ENCODE data around the gene HADHA. TPM values are rescaled to one million over a fixed set of nuclear protein-coding genes. Genes with fewer than 3 reads are reported as not detected.

The HADHA gene
- total RNA-seq (2022; extraction: Qiagen RNA extraction; ENCODE audit: low read depth), result 117 to 133 TPM (median 121 TPM) in 5 replicates

DNA sequence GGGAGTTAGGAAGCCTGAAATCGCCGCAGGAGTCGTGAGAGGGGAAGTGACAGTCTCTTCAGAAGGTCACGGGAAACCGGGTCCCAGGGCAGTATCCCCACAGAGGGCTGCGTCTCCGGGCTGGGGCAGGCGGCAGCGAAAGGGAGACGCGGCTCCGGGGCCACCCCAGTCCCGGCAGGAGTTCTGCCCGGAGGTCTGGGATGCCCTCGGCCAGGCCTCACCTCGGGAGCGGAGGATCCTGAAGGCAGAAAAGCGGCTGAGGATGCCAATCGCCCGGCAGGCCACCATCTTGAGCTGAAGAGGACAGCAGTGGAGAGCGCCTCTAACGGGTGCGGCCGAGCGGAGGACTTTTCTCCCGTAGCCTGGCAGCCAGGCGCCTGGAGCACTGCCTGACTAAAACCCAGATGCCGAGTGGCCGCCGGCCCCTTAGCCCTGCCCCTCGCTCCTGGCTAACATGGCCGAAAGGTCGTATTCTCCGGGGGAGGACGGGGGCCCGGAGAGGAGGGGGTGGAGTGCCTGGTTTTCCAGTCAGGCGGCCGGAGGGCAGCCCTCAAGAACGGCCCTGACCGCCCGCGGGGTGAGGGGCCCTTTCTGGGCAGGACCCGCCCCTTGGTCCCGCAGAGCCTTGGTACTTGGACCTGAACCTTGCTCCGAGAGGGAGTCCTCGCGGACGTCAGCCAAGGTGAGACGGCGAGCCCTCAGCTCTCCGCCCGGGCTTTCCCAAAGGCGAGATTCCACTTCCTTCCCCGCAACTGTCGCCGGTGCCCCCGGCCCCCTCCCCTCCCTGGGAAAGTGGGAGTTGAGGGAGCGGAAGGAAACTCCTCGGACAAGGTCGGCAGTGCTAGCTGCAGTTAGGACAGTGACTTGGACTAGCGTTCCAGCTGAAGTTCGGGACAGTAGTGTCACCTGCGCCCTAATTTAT is at the start of gene HADHA, which contains the start of gene HADHB:
Gene HADHA (minus strand): TSS at position 324 of the 922 bp plus-strand sequence. CDS start 36 bp downstream, at position 288.
Gene HADHB (plus strand): TSS at position 631 of the 922 bp plus-strand sequence. CDS start 9,316 bp downstream, outside the sequence.

GRCh38 chr2:26172871-26173775 is 71.3 kb downstream of the HADHA start, which contains the start of gene GAREM2:
TSS of gene GAREM2 (plus strand) at chr2:26173088. CDS start at chr2:26173221, 133 bp downstream.

Other genes starting within 250 kb of the HADHA start
- 248 to 318 TPM (median 268 TPM) in 5 replicates for gene RAB10, start 210.5 kb downstream of the HADHA start, total RNA-seq (2022; extraction: Qiagen RNA extraction; ENCODE audit: low read depth)
- gene GAREM2, start 71.5 kb downstream of the HADHA start, total RNA-seq (2022; extraction: Qiagen RNA extraction; ENCODE audit: low read depth), result 6.1 to 8.5 TPM (median 7.1 TPM) in 5 replicates
- 84.7 to 106 TPM (median 100 TPM) in 5 replicates for gene HADHB, start 307 bp upstream of the HADHA start, total RNA-seq (2022; extraction: Qiagen RNA extraction; ENCODE audit: low read depth)
- gene SELENOI, start 101.5 kb upstream of the HADHA start, total RNA-seq (2022; extraction: Qiagen RNA extraction; ENCODE audit: low read depth), result 14.6 to 20.5 TPM (median 19.0 TPM) in 5 replicates
- 0.03 to 0.26 TPM (median 0.10 TPM) in 5 replicates for gene ADGRF3, start 102.2 kb upstream of the HADHA start, total RNA-seq (2022; extraction: Qiagen RNA extraction; ENCODE audit: low read depth)
- gene DRC1, start 157.3 kb upstream of the HADHA start, total RNA-seq (2022; extraction: Qiagen RNA extraction; ENCODE audit: low read depth), result 0.19 to 0.45 TPM (median 0.30 TPM) in 5 replicates
- 0.10 to 0.24 TPM (median 0.16 TPM) in 5 replicates for gene OTOF, start 233.5 kb upstream of the HADHA start, total RNA-seq (2022; extraction: Qiagen RNA extraction; ENCODE audit: low read depth)